GM13977 (cell line): ENCODE results near the gene SIN3A.
"Not testable (repeated sequence)": the region's sequence is repeated elsewhere in the genome, so short reads cannot be mapped to it uniquely, and the experiment has no call there.

ENCODE experiments used
- DNase-seq: peaks from one replicate; pipeline ENCODE4 v3.0.0; 2012; ENCODE audit warnings: low spot score
- CTCF ChIP-seq: IDR thresholded peaks from 2 replicates; pipeline ENCODE4 v1.5.1; 2012; ENCODE audit warnings: mild to moderate bottlenecking, control low read depth; ENCODE audit not compliant: insufficient read depth; ENCODE audit errors: extremely low read depth, missing control alignments
- in situ Hi-C: fragments of 300-500 bp; cut with MboI; formaldehyde crosslinking; loops from one replicate; pipeline ENCODE4 v1.12.0; 2022; ENCODE audit warnings: low sequenced_read_pairs, low pct_unique_long_range_greater_than_20kb, mixed read lengths, inconsistent platforms; ENCODE audit not compliant: unreplicated experiment

SIN3A gene

GRCh38 chr15:75335313-75335704, 116.2 kb downstream of the SIN3A start:
- in situ Hi-C loops, result no loop called here
- no peak for TF ChIP-seq CTCF
- DNase-seq, result no peak

GRCh38 chr15:75333654-75334419, 117.7 kb downstream of the SIN3A start:
- in situ Hi-C loops, result not testable (repeated sequence)

GRCh38 chr15:75332093-75332492, 119.4 kb downstream of the SIN3A start:
- DNase-seq, in situ Hi-C loops: not testable (repeated sequence)

More at GRCh38 chr15:75333654-75334419, 117.7 kb downstream of the SIN3A start:
- peak; percentile 20 for DNase-seq

DNA sequence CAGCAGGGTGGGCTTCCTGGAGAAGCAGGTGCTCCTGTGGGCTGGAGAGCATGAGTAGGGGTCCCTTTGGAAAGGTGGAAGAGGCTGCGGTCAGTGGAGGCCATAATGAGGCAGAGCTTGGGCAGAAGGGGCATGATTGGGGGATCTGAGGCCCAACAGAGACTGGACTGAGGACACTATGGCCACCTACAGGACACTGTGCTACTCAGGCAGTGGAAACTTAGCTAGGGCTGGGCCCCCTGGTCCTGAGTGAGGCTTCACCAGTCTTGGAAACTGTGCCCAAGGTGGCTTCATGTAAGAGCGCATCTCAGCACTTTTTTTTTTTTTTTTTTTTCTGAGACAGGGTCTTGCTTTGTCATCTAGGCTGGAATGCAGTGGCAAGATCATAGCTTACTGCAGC, 121.9 kb downstream of the SIN3A start:
- in situ Hi-C loops, result no loop called here
- DNase-seq, result no peak
- TF ChIP-seq CTCF, result no peak

DNA sequence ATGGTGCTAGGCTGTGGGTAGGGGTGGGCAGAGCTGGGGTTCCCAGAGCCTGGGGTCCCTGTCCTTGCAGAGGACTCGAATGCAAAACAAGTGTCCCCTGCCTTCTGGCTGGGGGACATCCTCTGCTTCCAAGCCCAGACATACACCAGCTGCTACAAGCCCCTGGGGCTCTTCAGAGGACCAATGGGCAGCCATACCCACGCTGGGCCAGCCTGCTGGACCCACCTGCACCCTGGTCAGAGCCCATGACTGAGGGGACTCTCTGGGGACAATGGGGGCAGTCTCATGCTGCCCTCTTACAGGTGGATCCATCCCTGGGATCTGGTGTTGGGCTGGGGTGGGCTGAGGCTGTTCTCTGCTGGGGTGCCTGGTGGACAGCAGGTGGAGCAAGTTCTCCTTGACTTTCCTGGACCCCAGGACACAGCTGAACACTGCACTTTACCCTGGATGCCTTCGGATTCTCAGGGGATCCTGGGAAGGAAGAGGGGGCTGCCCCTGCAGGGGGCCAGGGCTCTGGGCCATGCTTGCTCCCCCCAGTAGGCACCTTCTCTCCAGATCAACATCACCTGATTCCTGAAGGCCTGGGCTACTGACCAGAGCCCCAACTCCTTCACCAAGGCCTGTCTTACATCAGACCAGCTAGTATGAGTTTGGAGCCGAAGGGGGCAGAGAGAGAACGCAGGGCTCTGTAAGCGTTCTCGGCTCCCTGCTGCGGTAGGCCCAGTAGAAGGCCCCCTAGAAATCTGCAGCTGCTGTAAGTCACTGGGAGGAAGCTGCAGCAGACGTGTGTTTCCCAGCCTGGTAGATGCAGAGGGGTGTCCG, 122.8 kb downstream of the SIN3A start:
- TF ChIP-seq CTCF, result no peak
- no peak for DNase-seq
- in situ Hi-C loops, result no loop called here

GRCh38 chr15:75327491-75327890, 124.0 kb downstream of the SIN3A start:
- no peak for DNase-seq
- no peak for TF ChIP-seq CTCF
- in situ Hi-C loops, result no loop called here

DNA sequence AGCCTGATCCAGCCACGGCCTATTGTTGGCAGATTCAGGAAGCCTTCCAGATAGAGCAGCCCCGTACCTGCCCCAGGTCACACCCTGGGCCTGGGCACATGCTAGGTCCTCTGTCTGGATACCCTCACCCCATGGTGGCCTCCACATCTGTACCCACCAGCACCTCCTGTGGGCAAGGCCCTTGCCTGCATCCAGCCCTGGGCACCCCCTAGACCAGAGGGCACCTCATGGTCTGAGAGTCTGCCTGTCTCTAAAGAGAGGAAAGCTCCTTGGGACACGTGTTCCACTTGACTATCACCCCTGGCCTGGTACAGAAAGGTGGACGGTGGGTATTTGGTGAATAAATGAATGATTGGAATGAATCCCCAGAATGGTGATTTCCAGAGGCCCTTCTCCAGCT, 124.5 kb downstream of the SIN3A start:
- TF ChIP-seq CTCF, result no peak

More for the DNA sequence above, 124.5 kb downstream of the SIN3A start:
- no peak for DNase-seq
- in situ Hi-C loops, result no loop called here
